Endothelial cell of umbilical vein (primary cell): ENCODE data around the gene DHRS12. TPM values are rescaled to one million over a fixed set of nuclear protein-coding genes. Genes with fewer than 3 reads are reported as not detected.
A peak's percentile ranks its signal among the peaks of the same experiment; 100 is the strongest.

Experiments
- BruUV-seq: library from RNA; stranded (reverse); fragments of 400-500 nt; replicated peaks from 2 replicates; lab custom pipeline; 2021; lab: Mats Ljungman, UMichigan
- CTCF ChIA-PET: fragments of 300-600, 350-600 bp; sonication (Branson Sonifier 250); formaldehyde crosslinking; loops from one replicate; lab custom pipeline; 2021; ENCODE audit warnings: antibody characterized with exemption, inconsistent platforms; lab: Charles Lee
- POLR2A ChIA-PET: fragments of 300-600, 350-600 bp; sonication (Branson Sonifier 250); formaldehyde crosslinking; loops from one replicate; lab custom pipeline; 2021; ENCODE audit warnings: antibody characterized with exemption, inconsistent platforms; lab: Charles Lee
- DNase-seq: peaks from one replicate; pipeline ENCODE4 v3.0.0-alpha.2; 2011; ENCODE audit warnings: low read depth, low spot score
- FAIRE-seq: peaks from 2 replicates; lab custom pipeline; 2011; peaks lifted over from hg19 to GRCh38; lab: Jason Lieb, UNC
- H2AFZ ChIP-seq: 2 replicates; pipeline ENCODE4 v1.6.0; 2012; ENCODE audit warnings: low read depth, low read length, control low read depth, inconsistent platforms
- H3K27ac ChIP-seq: 2 replicates; pipeline ENCODE4 v1.5.1; 2011; ENCODE audit warnings: low read depth, mild to moderate bottlenecking, control low read depth, low read length, moderate library complexity; ENCODE audit not compliant: insufficient read depth
- H3K27me3 ChIP-seq, 2 experiments: 2 replicates each; pipeline versions ENCODE4 v1.6.0 to v1.6.1; 2011; ENCODE audit warnings: low read length in 2 of 2, mixed read lengths in 1 of 2; ENCODE audit not compliant: control insufficient read depth in 2 of 2, insufficient read depth in 2 of 2
- H3K36me3 ChIP-seq, 2 experiments: 2 replicates in 1 of 2; 3 replicates in 1 of 2; pipeline ENCODE4 v1.5.1; 2011; ENCODE audit warnings: low read length in 2 of 2, mild to moderate bottlenecking in 1 of 2, moderate library complexity in 1 of 2; ENCODE audit not compliant: control insufficient read depth in 2 of 2, insufficient read depth in 2 of 2; ENCODE audit errors: extremely low read depth in 1 of 2
- H3K4me1 ChIP-seq: 3 replicates; pipeline ENCODE4 v1.5.1; 2011; ENCODE audit warnings: mild to moderate bottlenecking, low read length; ENCODE audit not compliant: control insufficient read depth, insufficient read depth; ENCODE audit errors: extremely low read depth
- H3K4me2 ChIP-seq: 2 replicates; pipeline ENCODE4 v1.6.1; 2011; ENCODE audit warnings: low read length, control low read depth, mixed read lengths; ENCODE audit not compliant: insufficient read depth
- H3K4me3 ChIP-seq, 3 experiments: fragments of 200-600 bp in 1 of 3; sonication (generic), shearing (Covaris generic) in 1 of 3; replicated peaks in 1 of 3; 2 replicates each; pipeline ENCODE4 v1.5.1; 2011 to 2016; ENCODE audit warnings: control low read depth in 3 of 3, low read length in 3 of 3, mild to moderate bottlenecking in 2 of 3, inconsistent platforms in 1 of 3, low read depth in 1 of 3, moderate library complexity in 1 of 3; ENCODE audit not compliant: insufficient read depth in 1 of 3
- H3K79me2 ChIP-seq: 2 replicates; pipeline ENCODE4 v1.6.0; 2012; ENCODE audit warnings: low read length, inconsistent platforms; ENCODE audit not compliant: control insufficient read depth, insufficient read depth
- H3K9ac ChIP-seq: replicated peaks from 2 replicates; pipeline ENCODE3; 2011; ENCODE audit warnings: low read length, control low read depth; ENCODE audit not compliant: insufficient read depth; ENCODE audit errors: extremely low read depth
- H3K9me1 ChIP-seq: replicated peaks from 3 replicates; pipeline ENCODE4 v1.6.0; 2011; ENCODE audit warnings: mild to moderate bottlenecking, low read length; ENCODE audit not compliant: control insufficient read depth, insufficient read depth; ENCODE audit errors: extremely low read depth
- H3K9me3 ChIP-seq: replicated peaks from 2 replicates; pipeline ENCODE4 v1.5.1; 2012; ENCODE audit warnings: low read length, inconsistent platforms; ENCODE audit not compliant: control insufficient read depth, insufficient read depth
- H4K20me1 ChIP-seq: replicated peaks from 2 replicates; pipeline ENCODE3; 2011; ENCODE audit warnings: mild to moderate bottlenecking, low read length; ENCODE audit not compliant: control insufficient read depth, insufficient read depth; ENCODE audit errors: extremely low read depth
- EZH2 ChIP-seq: IDR thresholded peaks from 2 replicates; pipeline ENCODE4 v1.6.1; 2012; ENCODE audit warnings: borderline replicate concordance, low read depth, mild to moderate bottlenecking, moderate library complexity, low read length, inconsistent platforms; ENCODE audit not compliant: severe bottlenecking
- GATA2 ChIP-seq: IDR thresholded peaks from 2 replicates; pipeline ENCODE4 v1.7.0; 2011; ENCODE audit warnings: low read depth, mild to moderate bottlenecking, moderate library complexity, mixed read lengths, low read length; ENCODE audit not compliant: insufficient read length, insufficient read depth
- JUN ChIP-seq: IDR thresholded peaks from 2 replicates; pipeline ENCODE4 v1.6.1; 2011; ENCODE audit warnings: borderline replicate concordance, low read depth; ENCODE audit not compliant: insufficient read length, insufficient read depth
- MAX ChIP-seq: IDR thresholded peaks from 2 replicates; pipeline ENCODE4 v1.6.1; 2011; ENCODE audit not compliant: insufficient read depth, insufficient read length
- POLR2A ChIP-seq: IDR thresholded peaks from 2 replicates; pipeline ENCODE4 v1.6.1; 2012; ENCODE audit warnings: low read depth, mild to moderate bottlenecking, control low read depth, low read length
- dilution Hi-C: fragments of 300-500 bp; cut with MboI; formaldehyde crosslinking; loops from one replicate; pipeline ENCODE4 v1.15.0; 2019; ENCODE audit warnings: low sequenced_read_pairs; ENCODE audit not compliant: extremely low pct_ligation_motif_present
- intact Hi-C: fragments of 100-400 bp; cut with micrococcal nuclease; formaldehyde crosslinking; loops from one replicate; pipeline ENCODE4 v1.10.0; 2022
- polyA plus RNA-seq, 4 experiments: library from polyadenylated mRNA; depleted of rRNA in 3 of 4; stranded (reverse) in 3 of 4; unstranded in 1 of 4; fragments of >200 nt; gene quantifications; 2 replicates each; pipeline versions ENCODE4 v1.2.1 to v1.2.3, GENCODE V29; 2011 to 2012; ENCODE audit warnings: missing spikeins in 1 of 4
- total RNA-seq: library from RNA; stranded (reverse); gene quantifications from 2 replicates; pipeline ENCODE4 v1.2.3, GENCODE V29; 2021

DHRS12 gene
- total and polyA plus RNA-seq, 2 donors (not counting 3 experiments of a cell fraction or from before 2014, with no cell fraction given) = 8.9 to 9.1 TPM

- Histone ChIP-seq H3K9me3 (no peaks in the 10 kb centered on the region), H4K20me1 (no peaks in the 10 kb centered on the region), H3K9ac (peak overlapping the region; percentile 96), H3K36me3 (no peaks in the 10 kb centered on the region), H2AFZ (peak overlapping the region; percentile 55), H3K4me1 (peaks cover 35% of the 10 kb centered on the region), H3K27me3 (no peaks in the 10 kb centered on the region), H3K4me2 (peak overlapping the region; percentile 91), H3K4me3 (peak overlapping the region; percentile 62 to 72 (median 71)), H3K9me1 (no peaks in the 10 kb centered on the region), H3K79me2 (no peaks in the 10 kb centered on the region), H3K27ac (peak overlapping the region; percentile 92)
- FAIRE-seq = no peak
- POLR2A ChIA-PET = no interaction called here
- TF ChIP-seq JUN (no peak), GATA2 (no peak), POLR2A (no peak), EZH2 (no peak), MAX (no peak)
- CTCF ChIA-PET = interaction anchor here (1.0 to 2.3 kb wide), 2 partner anchors 10 to 15 kb away, joined by 3 to 12 read pairs; no protein-coding TSS in a partner anchor
- TSS peak; percentile 64 for BruUV-seq
- intact Hi-C loops (loop anchor here (5.0 to 10.0 kb wide), 4 partner anchors 162 to 657 kb away; partner anchors contain the start of genes ALG11, ATP7B, CKAP2 and VPS36), dilution Hi-C loops (no loop called here)
- no peak for DNase-seq
These were observed 571 bp upstream of the DHRS12 start for GRCh38 chr13:51804295-51805172.
